Subcutaneous abdominal adipose tissue (tissue), 5 donors: ENCODE measurements around the gene GRK6.

ENCODE experiments used
- H3K27ac ChIP-seq: one replicate; pipeline ENCODE4 v1.7.0; 2013; ENCODE audit warnings: low read depth, mild to moderate bottlenecking, inconsistent platforms, low read length, moderate library complexity
- H3K27me3 ChIP-seq, 5 donors: one replicate each; pipeline ENCODE4 v1.7.0; 2013; ENCODE audit warnings: low read length in 5 of 5, inconsistent platforms in 1 of 5; ENCODE audit not compliant: control insufficient read depth in 5 of 5, insufficient read depth in 4 of 5
- H3K36me3 ChIP-seq, 5 donors: one replicate each; pipeline ENCODE4 v1.7.0; 2013; ENCODE audit warnings: low read length in 5 of 5; ENCODE audit not compliant: control insufficient read depth in 5 of 5, insufficient read depth in 5 of 5
- H3K4me1 ChIP-seq, 5 donors: one replicate each; pipeline ENCODE4 v1.7.0; 2013; ENCODE audit warnings: low read length in 5 of 5, mild to moderate bottlenecking in 3 of 5, moderate library complexity in 1 of 5; ENCODE audit not compliant: control insufficient read depth in 5 of 5, insufficient read depth in 5 of 5
- H3K4me3 ChIP-seq, 5 donors: one replicate each; pipeline ENCODE4 v1.7.0; 2013; ENCODE audit warnings: low read length in 5 of 5, low read depth in 1 of 5
- H3K9ac ChIP-seq, 5 donors: one replicate each; pipeline ENCODE4 v1.7.0; 2013; ENCODE audit warnings: low read length in 5 of 5, mild to moderate bottlenecking in 4 of 5, moderate library complexity in 3 of 5
- H3K9me3 ChIP-seq, 5 donors: one replicate each; pipeline ENCODE4 v1.7.0; 2013; ENCODE audit warnings: low read length in 5 of 5; ENCODE audit not compliant: control insufficient read depth in 5 of 5
- donor health status: healthy.
- donor health status: healthy.
- donor health status: healthy.
- donor health status: healthy.
- donor health status: healthy.

Gene GRK6

DNA sequence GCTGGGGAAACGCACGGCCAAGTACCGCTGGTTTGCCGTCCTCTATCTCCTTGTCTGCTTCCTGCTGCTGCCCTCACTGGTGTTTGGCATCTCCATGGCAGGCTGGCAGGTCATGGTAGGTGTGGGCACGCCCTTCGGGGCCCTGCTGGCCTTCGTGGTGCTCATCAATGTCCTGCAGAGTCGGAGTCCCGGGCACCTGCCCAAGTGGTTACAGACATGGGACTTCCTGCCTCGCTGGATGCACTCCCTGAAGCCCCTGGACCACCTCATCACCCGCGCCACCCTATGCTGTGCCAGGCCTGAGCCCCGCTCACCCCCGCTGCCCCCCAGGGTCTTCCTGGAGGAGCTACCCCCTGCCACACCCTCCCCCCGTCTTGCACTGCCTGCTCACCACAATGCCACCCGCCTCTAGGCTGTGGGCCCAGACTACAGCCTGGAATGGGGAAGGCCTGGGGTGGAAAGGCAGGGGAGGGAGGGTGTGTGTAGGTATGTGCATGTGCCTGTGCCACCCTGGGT lies 28.5 kb upstream of the GRK6 start:
- Histone ChIP-seq H3K27ac (no peak overlapping the region), H3K4me1 (peaks cover 0 to 18% (median 17%) of the 10 kb centered on the region in 5 donors), H3K4me3 (no peak overlapping the region), H3K36me3 (no peaks in the 10 kb centered on the region), H3K9me3 (no peaks in the 10 kb centered on the region), H3K27me3 (peaks cover 35 to 55% (median 51%) of the 10 kb centered on the region in 5 donors), H3K9ac (no peak overlapping the region)

GRCh38 chr5:177399997-177400868 lies 26.2 kb upstream of the GRK6 start, which contains the start of gene PFN3:
Gene PFN3, minus strand, starts transcription at chr5:177400661. Its CDS starts 85 bp downstream, at chr5:177400576.
- Histone ChIP-seq H3K9ac (no peak within 1 kb of the TSS), H3K27me3 (peaks cover 42 to 62% (median 59%) of the 10 kb centered on the region in 5 donors), H3K27ac (no peak within 1 kb of the TSS), H3K4me1 (peaks cover 0 to 40% (median 38%) of the 10 kb centered on the region in 5 donors), H3K9me3 (no peaks in the 10 kb centered on the region), H3K36me3 (no peaks in the 10 kb centered on the region), H3K4me3 (no peak within 1 kb of the TSS)

- H3K9ac ChIP-seq, result no peak overlapping the region
- no peaks in the 10 kb centered on the region for H3K9me3 ChIP-seq
- H3K4me1 ChIP-seq, result peaks cover 0 to 48% (median 38%) of the 10 kb centered on the region in 5 donors
- no peak overlapping the region for H3K27ac ChIP-seq
- peak overlapping the region in 3 of 5 donors; percentile 9 to 62 (median 24) for H3K4me3 ChIP-seq
- no peaks in the 10 kb centered on the region for H3K36me3 ChIP-seq
- peaks cover 42 to 60% (median 48%) of the 10 kb centered on the region in 5 donors for H3K27me3 ChIP-seq
These were observed 24.0 kb upstream of the GRK6 start for GRCh38 chr5:177402271-177403043.

- Histone ChIP-seq H3K9ac (peak overlapping the region in 1 of 5 donors; percentile 71), H3K9me3 (no peaks in the 10 kb centered on the region), H3K36me3 (no peaks in the 10 kb centered on the region), H3K4me1 (peaks cover 0 to 48% (median 38%) of the 10 kb centered on the region in 5 donors), H3K27me3 (peaks cover 40 to 53% (median 42%) of the 10 kb centered on the region in 5 donors), H3K4me3 (peak overlapping the region in 4 of 5 donors; percentile 27 to 71 (median 66)), H3K27ac (no peak overlapping the region)
These were observed 23.2 kb upstream of the GRK6 start for GRCh38 chr5:177403102-177403791.

GRCh38 chr5:177403792-177404640 lies 22.5 kb upstream of the GRK6 start:
- peaks cover 0 to 48% (median 38%) of the 10 kb centered on the region in 5 donors for H3K4me1 ChIP-seq
- peaks cover 36 to 51% (median 42%) of the 10 kb centered on the region in 5 donors for H3K27me3 ChIP-seq
- no peaks in the 10 kb centered on the region for H3K9me3 ChIP-seq
- H3K36me3 ChIP-seq, result no peaks in the 10 kb centered on the region
- H3K4me3 ChIP-seq, result peak overlapping the region in 4 of 5 donors; percentile 59 to 71 (median 66)
- H3K27ac ChIP-seq, result no peak overlapping the region
- H3K9ac ChIP-seq, result peak overlapping the region in 3 of 5 donors; percentile 23 to 71 (median 51)

GRCh38 chr5:177404641-177405179 lies 21.8 kb upstream of the GRK6 start:
- Histone ChIP-seq H3K27me3 (peaks cover 31 to 45% (median 37%) of the 10 kb centered on the region in 5 donors), H3K9ac (peak overlapping the region in 2 of 5 donors; percentile 51 to 71), H3K4me1 (peaks cover 0 to 48% (median 37%) of the 10 kb centered on the region in 5 donors), H3K4me3 (peak overlapping the region in 3 of 5 donors; percentile 62 to 71 (median 69)), H3K9me3 (no peaks in the 10 kb centered on the region), H3K36me3 (no peaks in the 10 kb centered on the region), H3K27ac (no peak overlapping the region)

- Histone ChIP-seq H3K27me3 (peaks cover 24 to 39% (median 31%) of the 10 kb centered on the region in 5 donors), H3K9ac (no peak overlapping the region), H3K27ac (no peak overlapping the region), H3K4me1 (peaks cover 0 to 42% (median 31%) of the 10 kb centered on the region in 5 donors), H3K9me3 (no peaks in the 10 kb centered on the region), H3K4me3 (no peak overlapping the region), H3K36me3 (no peaks in the 10 kb centered on the region)
These were observed 21.2 kb upstream of the GRK6 start for GRCh38 chr5:177405312-177405711.

GRCh38 chr5:177405805-177406204 lies 20.7 kb upstream of the GRK6 start:
- Histone ChIP-seq H3K36me3 (no peaks in the 10 kb centered on the region), H3K9ac (no peak overlapping the region), H3K27me3 (peaks cover 21 to 34% (median 26%) of the 10 kb centered on the region in 5 donors)

More at GRCh38 chr5:177405805-177406204, 20.7 kb upstream of the GRK6 start:
- Histone ChIP-seq H3K9me3 (no peaks in the 10 kb centered on the region), H3K4me1 (peaks cover 0 to 39% (median 28%) of the 10 kb centered on the region in 5 donors), H3K27ac (no peak overlapping the region), H3K4me3 (no peak overlapping the region)
